ENCODE data around the gene RSRC1.

DNA sequence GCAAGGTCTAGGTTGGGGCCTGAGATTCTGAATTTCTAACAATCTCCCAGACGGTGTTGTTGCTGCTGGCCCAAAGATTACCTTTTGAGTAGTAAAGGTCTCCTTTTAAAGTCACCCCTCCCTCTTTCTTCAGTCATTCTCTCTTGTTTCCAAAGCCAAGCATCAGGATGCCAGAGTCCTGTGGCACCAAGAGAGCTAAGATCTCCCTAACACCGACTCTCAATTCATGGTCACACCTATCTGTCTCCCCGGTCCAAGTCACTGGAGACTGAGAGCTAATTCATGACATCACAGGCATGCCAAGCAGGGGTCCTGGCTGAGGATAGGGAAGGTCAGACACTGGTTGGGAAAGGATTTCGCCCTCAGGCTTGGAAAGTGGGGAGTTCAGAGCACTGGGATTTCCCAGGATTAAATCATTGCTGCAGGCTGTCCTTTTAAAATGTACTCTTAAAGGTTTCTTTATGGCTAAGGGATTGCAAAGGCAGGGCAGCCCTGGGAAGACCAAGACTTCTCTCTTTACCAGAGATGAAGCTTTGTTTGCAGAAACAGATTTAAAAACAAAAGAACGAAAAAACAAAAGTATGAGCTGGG, 11.0 kb upstream of the RSRC1 start:
- TF ChIP-seq, protein P1, sequence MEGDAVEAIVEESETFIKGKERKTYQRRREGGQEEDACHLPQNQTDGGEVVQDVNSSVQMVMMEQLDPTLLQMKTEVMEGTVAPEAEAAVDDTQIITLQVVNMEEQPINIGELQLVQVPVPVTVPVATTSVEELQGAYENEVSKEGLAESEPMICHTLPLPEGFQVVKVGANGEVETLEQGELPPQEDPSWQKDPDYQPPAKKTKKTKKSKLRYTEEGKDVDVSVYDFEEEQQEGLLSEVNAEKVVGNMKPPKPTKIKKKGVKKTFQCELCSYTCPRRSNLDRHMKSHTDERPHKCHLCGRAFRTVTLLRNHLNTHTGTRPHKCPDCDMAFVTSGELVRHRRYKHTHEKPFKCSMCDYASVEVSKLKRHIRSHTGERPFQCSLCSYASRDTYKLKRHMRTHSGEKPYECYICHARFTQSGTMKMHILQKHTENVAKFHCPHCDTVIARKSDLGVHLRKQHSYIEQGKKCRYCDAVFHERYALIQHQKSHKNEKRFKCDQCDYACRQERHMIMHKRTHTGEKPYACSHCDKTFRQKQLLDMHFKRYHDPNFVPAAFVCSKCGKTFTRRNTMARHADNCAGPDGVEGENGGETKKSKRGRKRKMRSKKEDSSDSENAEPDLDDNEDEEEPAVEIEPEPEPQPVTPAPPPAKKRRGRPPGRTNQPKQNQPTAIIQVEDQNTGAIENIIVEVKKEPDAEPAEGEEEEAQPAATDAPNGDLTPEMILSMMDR (IDR thresholded peaks at IDR 0.05; ENCODE audit: insufficient read depth, low read length, poor library complexity, severe bottlenecking): no peak
- no peak for TF ChIP-seq EZH2phosphoT487 (conservative IDR thresholded peaks at IDR 0.05; ENCODE audit: low read length)

Data from SU-DHL-6 (cell line).